HepG2 (cell line): ENCODE measurements around the gene CCNYL1. TPM values are rescaled to one million over a fixed set of nuclear protein-coding genes. Genes with fewer than 3 reads are reported as not detected.

Source experiments
- ELF1 ChIP-seq: sonication (generic); formaldehyde crosslinking; IDR thresholded peaks from 2 replicates; pipeline ENCODE4 v1.4.0; 2020; ENCODE audit warnings: missing genetic modification reagents
- FOXA3 ChIP-seq: IDR thresholded peaks from 2 replicates; pipeline ENCODE4 v1.6.1; 2016; ENCODE audit warnings: missing genetic modification reagents, missing compliant biosample characterization
- GATAD1 ChIP-seq: IDR thresholded peaks from 2 replicates; pipeline ENCODE4 v1.6.1; 2016; ENCODE audit warnings: missing genetic modification reagents, missing compliant biosample characterization
- HOXD1 ChIP-seq: sonication (generic); formaldehyde crosslinking; IDR thresholded peaks from 2 replicates; pipeline ENCODE4 v1.5.0; 2020; ENCODE audit warnings: missing genetic modification reagents
- KDM2A ChIP-seq: sonication (generic); formaldehyde crosslinking; IDR thresholded peaks from 2 replicates; pipeline ENCODE4 v1.4.0; 2020; ENCODE audit warnings: low read depth, missing genetic modification reagents, borderline replicate concordance
- KMT2B ChIP-seq: IDR thresholded peaks from 2 replicates; pipeline ENCODE4 v1.6.1; 2016; ENCODE audit warnings: missing genetic modification reagents, missing compliant biosample characterization
- NFYC ChIP-seq: IDR thresholded peaks from 2 replicates; pipeline ENCODE4 v1.6.1; 2016; ENCODE audit warnings: missing genetic modification reagents, missing compliant biosample characterization
- REL ChIP-seq: sonication (generic); formaldehyde crosslinking; conservative IDR thresholded peaks from 2 replicates; pipeline ENCODE4 v1.8.0; 2022; ENCODE audit warnings: mild to moderate bottlenecking, missing genetic modification reagents, moderate library complexity
- SCMH1 ChIP-seq: sonication (generic); formaldehyde crosslinking; IDR thresholded peaks from 2 replicates; pipeline ENCODE4 v1.9.0; 2021; ENCODE audit warnings: missing genetic modification reagents, mild to moderate bottlenecking, borderline replicate concordance
- SP5 ChIP-seq: IDR thresholded peaks from 2 replicates; pipeline ENCODE4 v1.6.1; 2016; ENCODE audit warnings: low read depth, borderline replicate concordance
- ZNF557 ChIP-seq: sonication (generic); formaldehyde crosslinking; IDR thresholded peaks from 2 replicates; pipeline ENCODE4 v1.4.0; 2020; ENCODE audit warnings: missing genetic modification reagents
- ZNF558 ChIP-seq: sonication (generic); formaldehyde crosslinking; IDR thresholded peaks from 2 replicates; pipeline ENCODE4 v1.9.0; 2022; ENCODE audit warnings: mild to moderate bottlenecking, missing genetic modification reagents, borderline replicate concordance
- ZNF614 ChIP-seq: IDR thresholded peaks from 2 replicates; pipeline ENCODE4 v1.6.1; 2018; ENCODE audit warnings: missing biosample characterization, missing genetic modification reagents, inconsistent platforms, borderline replicate concordance
- polyA plus RNA-seq, 8 experiments: library from polyadenylated mRNA; depleted of rRNA in 3 of 8; stranded (reverse) in 7 of 8; unstranded in 1 of 8; fragments of >200 nt; fragmentation: Illumina TruSeq in 4 of 8; extraction: Trizol in 4 of 8; gene quantifications; 2 replicates each; pipeline versions ENCODE4 v1.2.1 to v1.2.3, GENCODE V29; 2011 to 2016; ENCODE audit warnings: low read depth in 4 of 8, missing spikeins in 1 of 8, mixed read lengths in 1 of 8; ENCODE audit not compliant: insufficient read depth in 1 of 8
- total RNA-seq, 5 experiments: library from RNA; depleted of rRNA; stranded (reverse); fragments of >200 nt; fragmentation: Illumina TruSeq; extraction: Trizol; gene quantifications; 2 replicates each; pipeline ENCODE4 v1.2.3, GENCODE V29; 2016; ENCODE audit warnings: low read depth in 1 of 5
- TF ChIP-seq, protein P1 (sequence below): sonication (generic); formaldehyde crosslinking; IDR thresholded peaks from 2 replicates; pipeline ENCODE4 v1.4.0; 2020; ENCODE audit warnings: missing genetic modification reagents, borderline replicate concordance
- TF ChIP-seq, protein P2 (sequence below): sonication (generic); formaldehyde crosslinking; IDR thresholded peaks from 2 replicates; pipeline ENCODE4 v1.4.0; 2020; ENCODE audit warnings: missing genetic modification reagents, low read depth, mild to moderate bottlenecking, borderline replicate concordance
- TF ChIP-seq, protein P3 (sequence below): sonication (generic); formaldehyde crosslinking; IDR thresholded peaks from 2 replicates; pipeline ENCODE4 v1.4.0; 2020; ENCODE audit warnings: missing genetic modification reagents, borderline replicate concordance

CCNYL1 gene
- total and polyA plus RNA-seq, 2 of the 13 experiments (the other 11 are each of a cell fraction or from before 2014, with no cell fraction given): 12.5 to 16.2 TPM

- TF ChIP-seq SP5 (CRISPR knock-in tag): peak; percentile 33; the same call in 1 of the 2 replicates
- no peak for TF ChIP-seq ZNF558 (CRISPR knock-in tag)
- TF ChIP-seq, protein P1, sequence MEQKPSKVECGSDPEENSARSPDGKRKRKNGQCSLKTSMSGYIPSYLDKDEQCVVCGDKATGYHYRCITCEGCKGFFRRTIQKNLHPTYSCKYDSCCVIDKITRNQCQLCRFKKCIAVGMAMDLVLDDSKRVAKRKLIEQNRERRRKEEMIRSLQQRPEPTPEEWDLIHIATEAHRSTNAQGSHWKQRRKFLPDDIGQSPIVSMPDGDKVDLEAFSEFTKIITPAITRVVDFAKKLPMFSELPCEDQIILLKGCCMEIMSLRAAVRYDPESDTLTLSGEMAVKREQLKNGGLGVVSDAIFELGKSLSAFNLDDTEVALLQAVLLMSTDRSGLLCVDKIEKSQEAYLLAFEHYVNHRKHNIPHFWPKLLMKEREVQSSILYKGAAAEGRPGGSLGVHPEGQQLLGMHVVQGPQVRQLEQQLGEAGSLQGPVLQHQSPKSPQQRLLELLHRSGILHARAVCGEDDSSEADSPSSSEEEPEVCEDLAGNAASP (CRISPR knock-in tag): no peak
- TF ChIP-seq FOXA3: peak; percentile 7; the same call in 1 of the 2 replicates
- no peak for TF ChIP-seq SCMH1
- TF ChIP-seq ZNF557: no peak
- peak; percentile 25; the same call in 1 of the 2 replicates for TF ChIP-seq KDM2A (CRISPR knock-in tag)
- no peak for TF ChIP-seq NFYC (CRISPR knock-in tag)
- TF ChIP-seq HOXD1 (CRISPR knock-in tag): no peak
- no peak for TF ChIP-seq REL (CRISPR knock-in tag)
- TF ChIP-seq, protein P2, sequence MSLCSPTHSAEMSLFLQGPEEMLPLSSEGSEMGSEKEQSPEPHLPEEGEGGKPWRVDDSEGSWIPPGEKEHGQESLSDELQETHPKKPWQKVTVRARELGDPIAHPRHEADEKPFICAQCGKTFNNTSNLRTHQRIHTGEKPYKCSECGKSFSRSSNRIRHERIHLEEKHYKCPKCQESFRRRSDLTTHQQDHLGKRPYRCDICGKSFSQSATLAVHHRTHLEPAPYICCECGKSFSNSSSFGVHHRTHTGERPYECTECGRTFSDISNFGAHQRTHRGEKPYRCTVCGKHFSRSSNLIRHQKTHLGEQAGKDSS: peak; percentile 40; the same call in 1 of the 2 replicates
- TF ChIP-seq, protein P3, sequence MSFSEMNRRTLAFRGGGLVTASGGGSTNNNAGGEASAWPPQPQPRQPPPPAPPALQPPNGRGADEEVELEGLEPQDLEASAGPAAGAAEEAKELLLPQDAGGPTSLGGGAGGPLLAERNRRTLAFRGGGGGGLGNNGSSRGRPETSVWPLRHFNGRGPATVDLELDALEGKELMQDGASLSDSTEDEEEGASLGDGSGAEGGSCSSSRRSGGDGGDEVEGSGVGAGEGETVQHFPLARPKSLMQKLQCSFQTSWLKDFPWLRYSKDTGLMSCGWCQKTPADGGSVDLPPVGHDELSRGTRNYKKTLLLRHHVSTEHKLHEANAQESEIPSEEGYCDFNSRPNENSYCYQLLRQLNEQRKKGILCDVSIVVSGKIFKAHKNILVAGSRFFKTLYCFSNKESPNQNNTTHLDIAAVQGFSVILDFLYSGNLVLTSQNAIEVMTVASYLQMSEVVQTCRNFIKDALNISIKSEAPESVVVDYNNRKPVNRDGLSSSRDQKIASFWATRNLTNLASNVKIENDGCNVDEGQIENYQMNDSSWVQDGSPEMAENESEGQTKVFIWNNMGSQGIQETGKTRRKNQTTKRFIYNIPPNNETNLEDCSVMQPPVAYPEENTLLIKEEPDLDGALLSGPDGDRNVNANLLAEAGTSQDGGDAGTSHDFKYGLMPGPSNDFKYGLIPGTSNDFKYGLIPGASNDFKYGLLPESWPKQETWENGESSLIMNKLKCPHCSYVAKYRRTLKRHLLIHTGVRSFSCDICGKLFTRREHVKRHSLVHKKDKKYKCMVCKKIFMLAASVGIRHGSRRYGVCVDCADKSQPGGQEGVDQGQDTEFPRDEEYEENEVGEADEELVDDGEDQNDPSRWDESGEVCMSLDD (CRISPR knock-in tag): no peak
- peak; percentile 30; the same call in 1 of the 2 replicates for TF ChIP-seq GATAD1
- peak; percentile 71 for TF ChIP-seq ELF1
- 0 out of 2 replicates have a peak, but pooled peaks have one; percentile 19 for TF ChIP-seq KMT2B
- TF ChIP-seq ZNF614 (CRISPR knock-in tag): 0 out of 2 replicates have a peak, but pooled peaks have one; percentile 39
- TF ChIP-seq, all 625 proteins: peak for 75
Measured at GRCh38 chr2:207792244-207792785, 80.9 kb downstream of the CCNYL1 start (continued).
